ENCODE results near the gene ANKRD34C.

ANKRD34C gene

GRCh38 chr15:79282371-79283251 is at the start of gene ANKRD34C:
ANKRD34C (plus strand) TSS chr15:79282722; CDS start chr15:79293285, 10,563 bp downstream.
- no peak for DNase-seq

- no peak for DNase-seq
Observed at GRCh38 chr15:79233236-79233635, 49.3 kb upstream of the ANKRD34C start.

DNA sequence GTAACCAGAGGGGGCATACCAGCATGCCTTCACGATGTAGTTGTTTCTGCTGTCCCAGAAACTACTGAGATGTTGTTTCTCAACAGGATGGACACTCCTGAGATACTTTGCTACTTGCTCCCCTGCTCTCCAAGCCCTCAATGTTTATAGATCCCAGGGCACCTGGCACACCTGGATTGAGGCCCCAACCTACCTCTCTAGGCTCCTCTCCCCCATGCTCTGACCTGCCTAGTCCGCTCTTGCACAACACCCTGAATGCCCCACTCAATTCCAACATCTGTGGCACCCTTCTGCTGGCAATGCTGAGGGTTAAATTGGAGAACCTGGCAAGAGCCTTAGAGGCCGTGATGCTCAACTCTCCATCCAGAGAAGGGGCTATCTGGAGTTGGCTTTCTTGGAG is 42.5 kb upstream of the ANKRD34C start:
- DNase-seq = no peak

DNA sequence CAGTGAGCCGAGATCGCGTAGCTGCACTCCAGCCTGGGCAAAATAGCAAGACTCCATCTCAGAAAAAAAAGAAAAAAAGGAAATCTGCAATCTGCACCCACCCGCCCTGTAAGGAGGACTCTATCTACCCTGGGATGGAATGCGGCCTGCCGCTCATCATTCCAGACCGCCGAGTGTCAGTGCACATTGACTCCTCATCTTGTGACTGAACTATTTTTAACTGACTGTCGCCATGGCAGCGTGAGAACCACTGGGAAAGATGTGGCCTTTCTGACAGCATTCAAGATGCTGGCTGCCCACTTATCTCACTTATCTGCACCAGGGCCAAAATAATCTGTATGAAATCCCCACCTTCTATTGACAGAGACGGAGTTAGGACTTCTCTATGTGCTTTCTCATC is 38.8 kb upstream of the ANKRD34C start:
- DNase-seq = no peak

GRCh38 chr15:79244876-79245275 is 37.6 kb upstream of the ANKRD34C start:
- no peak for DNase-seq

DNA sequence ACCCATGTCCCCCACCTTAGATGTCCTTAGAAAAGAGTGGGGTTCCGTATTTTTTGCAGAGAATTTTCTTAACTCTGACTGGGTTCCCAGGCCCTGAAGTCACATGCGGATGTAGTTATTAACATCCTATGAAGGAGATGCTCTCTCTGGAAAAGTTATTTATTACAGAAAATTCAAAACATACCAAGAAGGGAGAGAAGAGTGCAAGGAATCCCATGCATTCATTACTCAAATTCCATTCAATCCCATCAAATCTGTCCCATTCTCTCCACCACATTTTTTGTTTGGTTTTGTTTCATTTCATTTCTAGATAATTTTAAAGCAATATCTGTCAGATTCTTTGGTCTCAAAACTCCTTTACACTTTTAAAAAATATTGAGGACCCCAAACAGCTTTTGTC is 34.3 kb upstream of the ANKRD34C start:
- DNase-seq = no peak

- DNase-seq = no peak
Observed at GRCh38 chr15:79257454-79257853, 25.1 kb upstream of the ANKRD34C start.

GRCh38 chr15:79261836-79262235 is 20.7 kb upstream of the ANKRD34C start:
- no peak for DNase-seq

- no peak for DNase-seq
Observed at GRCh38 chr15:79265167-79265566, 17.4 kb upstream of the ANKRD34C start.

DNA sequence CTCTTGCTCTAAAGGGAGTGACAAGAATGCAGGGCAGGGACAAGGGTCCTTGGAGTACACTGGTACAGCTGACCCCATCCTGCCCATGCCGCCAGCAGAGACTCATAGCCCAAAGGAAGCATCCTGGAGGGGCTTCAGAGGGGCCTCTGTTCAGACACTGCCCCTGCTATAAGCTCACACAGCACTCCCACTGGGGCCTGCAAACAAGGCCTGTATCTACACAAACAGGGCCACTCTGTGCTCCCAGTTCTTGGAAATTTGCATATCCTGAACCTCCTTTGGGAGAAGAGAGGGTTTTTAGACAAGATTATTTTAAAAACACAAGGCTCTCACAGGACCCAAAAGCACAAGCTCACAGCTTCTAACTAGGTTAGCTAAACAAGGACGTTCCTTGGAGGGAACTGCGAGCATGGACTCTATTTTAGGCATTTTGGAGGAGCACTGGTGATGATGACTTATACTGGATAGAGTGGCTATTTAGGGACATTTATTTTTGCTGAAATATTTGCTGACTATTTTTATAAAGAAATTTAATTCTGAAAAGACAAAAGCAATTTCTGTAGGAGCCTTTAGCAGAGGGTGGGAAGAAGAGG is 16.4 kb upstream of the ANKRD34C start:
- DNase-seq = no peak

GRCh38 chr15:79283252-79284048 is 928 bp downstream of the ANKRD34C start:
- no peak for DNase-seq

DNA sequence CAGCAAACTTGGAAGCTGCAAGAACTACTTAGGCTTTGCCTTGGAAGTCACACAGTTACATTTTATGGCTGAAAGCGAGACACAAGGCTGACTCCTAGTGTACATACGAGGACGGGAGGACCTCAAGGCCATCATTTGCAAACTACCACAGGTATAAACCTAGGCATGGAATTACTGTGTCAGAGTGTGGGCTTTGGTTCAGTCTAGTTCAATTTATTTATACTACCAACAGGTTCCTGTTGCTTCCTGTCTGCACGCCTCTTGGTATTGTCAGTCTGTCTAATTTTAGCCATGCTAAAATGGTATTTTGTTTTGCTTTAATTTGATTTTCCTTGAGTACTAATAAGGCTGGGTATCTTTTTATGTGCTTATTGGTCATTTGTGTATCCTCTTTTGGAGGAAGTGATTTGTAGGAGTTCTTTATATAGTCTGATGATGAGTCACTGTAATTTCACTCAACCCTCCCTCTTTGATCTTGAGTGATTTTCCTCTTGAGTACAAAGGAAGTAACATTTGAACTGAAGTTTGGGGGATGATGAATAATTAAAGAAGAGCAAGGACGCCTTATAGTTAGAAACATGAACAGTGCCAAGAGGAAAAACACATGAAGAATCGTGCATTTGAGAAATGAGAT is 8.2 kb downstream of the ANKRD34C start:
- DNase-seq = no peak

- no peak for DNase-seq
Observed at GRCh38 chr15:79292011-79292410, 9.5 kb downstream of the ANKRD34C start.

DNA sequence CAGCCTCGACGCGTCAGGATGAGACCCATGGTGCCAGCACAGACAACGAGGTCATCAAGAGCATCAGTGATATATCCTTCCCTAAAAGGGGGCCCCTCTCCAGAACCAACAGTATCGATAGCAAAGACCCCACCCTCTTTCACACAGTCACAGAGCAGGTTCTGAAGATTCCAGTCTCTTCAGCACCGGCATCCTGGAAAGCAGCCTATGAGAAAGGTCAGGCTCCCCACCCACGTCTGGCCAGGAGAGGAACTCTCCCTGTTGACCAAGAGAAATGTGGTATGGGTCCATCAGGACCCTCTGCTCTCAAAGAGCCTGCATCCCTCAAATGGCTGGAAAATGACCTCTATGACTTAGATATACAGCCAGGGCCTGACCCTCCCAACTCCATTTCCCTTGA is 11.6 kb downstream of the ANKRD34C start:
- no peak for DNase-seq

GRCh38 chr15:79296583-79296982 is 14.1 kb downstream of the ANKRD34C start:
- DNase-seq = no peak

DNA sequence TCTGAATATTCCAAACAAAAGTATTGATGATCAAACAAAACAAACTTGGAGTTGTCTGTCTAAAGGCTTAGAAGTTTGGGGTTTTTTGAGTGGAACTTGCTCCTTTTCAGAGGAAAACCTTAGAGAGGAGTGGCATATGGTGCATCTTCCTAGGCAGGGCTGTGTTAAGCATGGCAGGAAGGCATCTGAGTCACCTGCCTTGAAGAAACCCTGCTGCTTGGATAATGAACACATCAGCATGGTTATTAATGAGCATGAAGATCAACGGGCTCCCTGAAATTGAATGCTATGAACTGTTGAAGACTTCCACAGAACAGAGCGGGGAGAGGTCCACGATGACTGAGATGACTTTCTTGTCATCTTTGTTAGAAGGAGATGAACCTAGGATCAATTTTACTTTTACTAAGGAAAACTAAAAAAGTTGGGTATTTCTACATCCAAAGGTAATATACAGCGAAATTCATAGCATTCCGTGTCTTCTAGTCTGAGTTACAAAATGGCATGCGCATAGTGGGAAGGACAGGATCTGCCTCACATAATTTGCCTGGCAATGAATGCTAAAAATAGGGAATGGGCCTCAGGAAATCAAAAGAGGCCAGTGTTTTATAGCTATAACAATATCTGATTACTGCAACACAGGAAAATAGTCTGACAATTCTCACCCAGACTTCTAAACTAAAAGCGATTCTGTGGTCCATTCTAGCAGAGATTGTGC is 16.8 kb downstream of the ANKRD34C start:
- no peak for DNase-seq

- DNase-seq = no peak
Observed at GRCh38 chr15:79299841-79300235, 17.3 kb downstream of the ANKRD34C start.

- no peak for DNase-seq
Observed at GRCh38 chr15:79307251-79307650, 24.7 kb downstream of the ANKRD34C start.

DNA sequence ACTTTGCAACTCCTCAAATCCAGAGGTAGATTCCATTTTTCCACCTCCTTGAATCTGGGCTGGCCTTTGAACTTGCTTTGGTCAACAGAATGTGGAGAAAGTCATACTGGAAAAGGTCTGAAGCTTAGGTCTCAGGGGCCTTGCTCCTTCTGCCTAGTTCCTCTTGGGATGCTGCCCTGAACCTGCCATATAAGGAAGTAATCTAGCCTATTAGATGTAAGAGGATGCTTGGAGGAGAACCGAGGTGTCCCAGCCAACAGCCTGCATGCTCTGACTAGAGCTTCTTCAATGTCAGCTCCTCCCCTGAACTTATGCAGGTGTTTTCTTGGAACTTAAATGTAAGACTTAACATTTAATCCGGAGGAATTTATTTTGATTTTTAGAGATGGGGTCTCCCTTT is 26.4 kb downstream of the ANKRD34C start:
- no peak for DNase-seq

DNA sequence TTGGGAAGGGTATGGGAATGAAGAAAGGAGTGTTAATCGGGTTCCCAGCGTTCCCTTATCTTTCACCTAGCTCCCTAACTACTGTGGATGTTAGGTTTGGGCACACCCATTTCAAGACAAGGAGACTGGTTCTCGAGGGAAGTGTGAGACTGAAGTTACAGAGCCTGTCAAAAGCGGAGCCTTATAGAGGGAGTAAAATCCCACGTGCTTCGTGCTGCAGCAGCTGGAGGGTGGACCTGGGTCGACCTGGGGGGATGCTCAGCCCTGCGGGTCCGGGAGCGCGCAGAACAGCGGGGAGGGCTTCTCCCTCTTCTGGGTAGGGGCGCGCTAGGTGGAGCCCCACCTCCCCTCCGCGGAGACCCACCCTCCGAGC is 28.1 kb downstream of the ANKRD34C start:
- no peak for DNase-seq

DNA sequence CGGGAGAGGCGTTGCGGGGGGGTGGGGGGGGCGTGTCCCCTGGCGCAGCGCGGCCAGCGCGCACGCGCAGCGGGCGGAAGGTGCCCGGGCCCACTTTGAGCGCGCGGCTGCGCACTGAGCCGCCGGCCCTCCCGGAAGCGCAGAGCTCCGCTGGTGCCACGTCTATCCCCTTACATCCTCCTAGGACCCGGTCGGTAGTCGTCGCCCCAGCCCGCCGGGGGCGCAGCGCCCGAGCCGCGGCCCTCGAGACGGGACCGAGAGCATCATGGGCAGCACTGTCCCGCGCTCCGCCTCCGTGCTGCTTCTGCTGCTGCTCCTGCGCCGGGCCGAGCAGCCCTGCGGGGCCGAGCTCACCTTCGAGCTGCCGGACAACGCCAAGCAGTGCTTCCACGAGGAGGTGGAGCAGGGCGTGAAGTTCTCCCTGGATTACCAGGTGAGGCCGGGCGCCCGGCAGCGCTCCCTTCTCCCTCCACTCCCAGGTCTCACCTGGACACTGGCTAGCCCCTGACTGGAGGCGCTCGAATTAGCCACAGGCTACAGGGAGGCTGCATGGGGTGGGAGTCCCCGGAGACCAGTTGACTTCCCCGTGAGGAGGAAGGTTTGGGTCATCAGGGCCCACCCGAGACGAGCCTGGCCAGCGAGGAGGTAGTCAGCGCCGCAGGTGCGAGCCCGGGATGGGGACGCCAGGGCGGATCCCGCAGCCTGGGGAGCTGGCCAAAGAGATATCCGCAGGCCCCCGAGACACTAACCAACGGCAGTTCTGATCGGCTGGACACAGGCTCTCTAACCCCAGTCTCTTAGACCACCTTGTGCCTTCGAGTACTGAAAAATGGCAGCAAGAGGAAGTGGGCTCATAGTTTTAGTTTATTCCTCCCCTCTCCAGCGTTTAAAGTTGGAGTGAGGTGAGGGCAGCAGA is 28.7 kb downstream of the ANKRD34C start, which contains the start of gene TMED3:
Gene TMED3 (plus strand): TSS at position 128 of the 916 bp plus-strand sequence. CDS start 138 bp downstream, at position 266.
- DNase-seq = peak; percentile 76
